SK-N-SH treated with all-trans-retinoic acid at 6 μM for 48 hours (cell line): ENCODE measurements around the gene ARAP1.

Source experiments
- ATAC-seq: fragments of 200-7000 bp; cut with Tn5 transposase; 3 replicates; pipeline ENCODE4 v1.9.1; 2020; ENCODE audit warnings: mild to moderate bottlenecking, moderate library complexity
- ARNTL ChIP-seq: fragments of 450-650 bp; formaldehyde crosslinking; IDR thresholded peaks from 2 replicates; pipeline ENCODE4 v1.5.0; 2020; ENCODE audit warnings: low read depth, mild to moderate bottlenecking, moderate library complexity, borderline replicate concordance
- BACH2 ChIP-seq: fragments of 250-450 bp; sonication (Bioruptor Pico); IDR thresholded peaks from 2 replicates; pipeline ENCODE4 v1.9.0; 2021; ENCODE audit warnings: mild to moderate bottlenecking, borderline replicate concordance
- GLIS3 ChIP-seq: fragments of 250-450 bp; sonication (Bioruptor Pico); IDR thresholded peaks from 2 replicates; pipeline ENCODE4 v1.5.0; 2020; ENCODE audit warnings: mild to moderate bottlenecking, moderate library complexity
- ISL1 ChIP-seq: fragments of 250-450 bp; sonication (Bioruptor Pico); IDR thresholded peaks from 2 replicates; pipeline ENCODE4 v2.1.2; 2022; ENCODE audit warnings: mild to moderate bottlenecking, moderate library complexity
- OSR1 ChIP-seq: fragments of 250-450 bp; sonication (Bioruptor Pico); IDR thresholded peaks from 2 replicates; pipeline ENCODE4 v1.8.0; 2022; ENCODE audit warnings: moderate library complexity, mild to moderate bottlenecking, inconsistent platforms
- PPARA ChIP-seq: fragments of 250-450 bp; sonication (Bioruptor Pico); IDR thresholded peaks from 2 replicates; pipeline ENCODE4 v1.5.0; 2020; ENCODE audit warnings: mild to moderate bottlenecking, borderline replicate concordance
- RARB ChIP-seq: fragments of 250-450 bp; sonication (Bioruptor Pico); IDR thresholded peaks from 2 replicates; pipeline ENCODE4 v1.8.0; 2021; ENCODE audit warnings: mild to moderate bottlenecking, moderate library complexity
- SNAI2 ChIP-seq: fragments of 250-450 bp; sonication (Bioruptor Pico); IDR thresholded peaks from 2 replicates; pipeline ENCODE4 v1.5.0; 2020; ENCODE audit warnings: mild to moderate bottlenecking, moderate library complexity
- TOX ChIP-seq: fragments of 250-450 bp; sonication (Bioruptor Pico); IDR thresholded peaks from 2 replicates; pipeline ENCODE4 v1.8.0; 2021; ENCODE audit warnings: mild to moderate bottlenecking, moderate library complexity, borderline replicate concordance
- ZC3H10 ChIP-seq: fragments of 250-450 bp; sonication (Bioruptor Pico); IDR thresholded peaks from 2 replicates; pipeline ENCODE4 v1.5.1; 2021; ENCODE audit warnings: mild to moderate bottlenecking, moderate library complexity
- ZNF565 ChIP-seq: fragments of 450-650 bp; formaldehyde crosslinking; conservative IDR thresholded peaks from 2 replicates; pipeline ENCODE4 v1.5.0; 2020; ENCODE audit warnings: low read depth, mild to moderate bottlenecking, moderate library complexity
- ZNF8 ChIP-seq: fragments of 450-650 bp; formaldehyde crosslinking; IDR thresholded peaks from 2 replicates; pipeline ENCODE4 v1.5.0; 2020; ENCODE audit warnings: mild to moderate bottlenecking, moderate library complexity
- TF ChIP-seq, protein P1 (sequence below): fragments of 250-450 bp; sonication (Bioruptor Pico); IDR thresholded peaks from 2 replicates; pipeline ENCODE4 v1.5.1; 2021; ENCODE audit warnings: mild to moderate bottlenecking, moderate library complexity
- TF ChIP-seq, protein P2 (sequence below): fragments of 250-450 bp; sonication (Bioruptor Pico); IDR thresholded peaks from 2 replicates; pipeline ENCODE4 v1.5.0; 2020; ENCODE audit warnings: mild to moderate bottlenecking, moderate library complexity
- TF ChIP-seq, protein P3 (sequence below): fragments of 250-450 bp; sonication (Bioruptor Pico); IDR thresholded peaks from 2 replicates; pipeline ENCODE4 v1.8.0; 2020; ENCODE audit warnings: mild to moderate bottlenecking, moderate library complexity, borderline replicate concordance

Gene ARAP1

DNA sequence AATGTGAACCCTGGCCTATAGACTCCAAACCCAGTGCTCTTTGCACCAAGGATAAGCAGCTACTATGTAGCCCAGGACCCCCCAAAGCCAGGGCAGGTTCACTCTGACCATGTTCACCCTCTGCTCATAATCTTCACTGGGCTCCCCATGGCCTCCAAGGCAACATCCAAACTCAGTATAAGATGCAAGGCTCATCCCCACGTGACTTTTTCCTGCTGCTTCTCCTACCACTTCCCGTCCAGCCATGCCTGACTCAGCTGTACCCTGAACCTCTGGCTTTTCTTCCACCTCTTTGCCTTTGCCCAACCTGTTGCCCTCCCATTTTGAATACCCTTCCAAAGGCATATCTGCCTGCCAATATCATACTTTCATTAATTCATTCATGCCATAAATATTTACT lies 105.7 kb downstream of the ARAP1 start:
- TF ChIP-seq ARNTL (CRISPR knock-in tag), result no peak
- no peak for TF ChIP-seq PPARA
- TF ChIP-seq, protein P1, sequence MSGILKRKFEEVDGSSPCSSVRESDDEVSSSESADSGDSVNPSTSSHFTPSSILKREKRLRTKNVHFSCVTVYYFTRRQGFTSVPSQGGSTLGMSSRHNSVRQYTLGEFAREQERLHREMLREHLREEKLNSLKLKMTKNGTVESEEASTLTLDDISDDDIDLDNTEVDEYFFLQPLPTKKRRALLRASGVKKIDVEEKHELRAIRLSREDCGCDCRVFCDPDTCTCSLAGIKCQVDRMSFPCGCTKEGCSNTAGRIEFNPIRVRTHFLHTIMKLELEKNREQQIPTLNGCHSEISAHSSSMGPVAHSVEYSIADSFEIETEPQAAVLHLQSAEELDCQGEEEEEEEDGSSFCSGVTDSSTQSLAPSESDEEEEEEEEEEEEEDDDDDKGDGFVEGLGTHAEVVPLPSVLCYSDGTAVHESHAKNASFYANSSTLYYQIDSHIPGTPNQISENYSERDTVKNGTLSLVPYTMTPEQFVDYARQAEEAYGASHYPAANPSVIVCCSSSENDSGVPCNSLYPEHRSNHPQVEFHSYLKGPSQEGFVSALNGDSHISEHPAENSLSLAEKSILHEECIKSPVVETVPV (CRISPR knock-in tag), result no peak
- TF ChIP-seq, protein P2, sequence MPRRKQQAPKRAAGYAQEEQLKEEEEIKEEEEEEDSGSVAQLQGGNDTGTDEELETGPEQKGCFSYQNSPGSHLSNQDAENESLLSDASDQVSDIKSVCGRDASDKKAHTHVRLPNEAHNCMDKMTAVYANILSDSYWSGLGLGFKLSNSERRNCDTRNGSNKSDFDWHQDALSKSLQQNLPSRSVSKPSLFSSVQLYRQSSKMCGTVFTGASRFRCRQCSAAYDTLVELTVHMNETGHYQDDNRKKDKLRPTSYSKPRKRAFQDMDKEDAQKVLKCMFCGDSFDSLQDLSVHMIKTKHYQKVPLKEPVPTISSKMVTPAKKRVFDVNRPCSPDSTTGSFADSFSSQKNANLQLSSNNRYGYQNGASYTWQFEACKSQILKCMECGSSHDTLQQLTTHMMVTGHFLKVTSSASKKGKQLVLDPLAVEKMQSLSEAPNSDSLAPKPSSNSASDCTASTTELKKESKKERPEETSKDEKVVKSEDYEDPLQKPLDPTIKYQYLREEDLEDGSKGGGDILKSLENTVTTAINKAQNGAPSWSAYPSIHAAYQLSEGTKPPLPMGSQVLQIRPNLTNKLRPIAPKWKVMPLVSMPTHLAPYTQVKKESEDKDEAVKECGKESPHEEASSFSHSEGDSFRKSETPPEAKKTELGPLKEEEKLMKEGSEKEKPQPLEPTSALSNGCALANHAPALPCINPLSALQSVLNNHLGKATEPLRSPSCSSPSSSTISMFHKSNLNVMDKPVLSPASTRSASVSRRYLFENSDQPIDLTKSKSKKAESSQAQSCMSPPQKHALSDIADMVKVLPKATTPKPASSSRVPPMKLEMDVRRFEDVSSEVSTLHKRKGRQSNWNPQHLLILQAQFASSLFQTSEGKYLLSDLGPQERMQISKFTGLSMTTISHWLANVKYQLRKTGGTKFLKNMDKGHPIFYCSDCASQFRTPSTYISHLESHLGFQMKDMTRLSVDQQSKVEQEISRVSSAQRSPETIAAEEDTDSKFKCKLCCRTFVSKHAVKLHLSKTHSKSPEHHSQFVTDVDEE (CRISPR knock-in tag), result no peak
- no peak for TF ChIP-seq GLIS3 (CRISPR knock-in tag)
- no peak for TF ChIP-seq ISL1 (CRISPR knock-in tag)
- TF ChIP-seq ZC3H10 (CRISPR knock-in tag), result no peak
- TF ChIP-seq TOX (CRISPR knock-in tag), result no peak
- ATAC-seq, result no peak

DNA sequence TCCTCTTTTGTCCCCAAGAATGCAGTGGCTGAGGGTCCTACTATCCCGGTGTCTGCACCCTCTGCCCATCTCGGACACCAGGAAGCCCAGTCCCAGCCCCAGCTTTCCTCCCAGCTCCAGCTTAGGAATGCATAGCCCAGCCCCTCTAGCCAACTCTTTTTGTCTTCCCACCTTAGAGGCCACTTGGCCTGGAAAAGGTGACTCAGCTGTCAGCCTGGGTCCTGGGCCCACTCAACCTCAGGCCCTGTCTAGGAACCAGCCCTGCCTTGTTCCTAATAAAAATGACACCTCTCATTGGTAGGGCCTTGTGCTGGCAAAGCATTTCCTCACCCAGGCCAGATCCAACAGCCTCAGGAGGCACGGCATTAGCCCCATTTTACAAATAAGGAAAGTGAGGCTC lies 106.2 kb downstream of the ARAP1 start:
- TF ChIP-seq RARB (CRISPR knock-in tag) (no peak), PPARA (no peak), ZNF565 (no peak), OSR1 (CRISPR knock-in tag) (no peak)
- TF ChIP-seq, protein P2 (CRISPR knock-in tag), result no peak
- TF ChIP-seq, protein P1 (CRISPR knock-in tag), result no peak
- TF ChIP-seq, all 23 proteins: peak for 0
- ATAC-seq, result no peak

DNA sequence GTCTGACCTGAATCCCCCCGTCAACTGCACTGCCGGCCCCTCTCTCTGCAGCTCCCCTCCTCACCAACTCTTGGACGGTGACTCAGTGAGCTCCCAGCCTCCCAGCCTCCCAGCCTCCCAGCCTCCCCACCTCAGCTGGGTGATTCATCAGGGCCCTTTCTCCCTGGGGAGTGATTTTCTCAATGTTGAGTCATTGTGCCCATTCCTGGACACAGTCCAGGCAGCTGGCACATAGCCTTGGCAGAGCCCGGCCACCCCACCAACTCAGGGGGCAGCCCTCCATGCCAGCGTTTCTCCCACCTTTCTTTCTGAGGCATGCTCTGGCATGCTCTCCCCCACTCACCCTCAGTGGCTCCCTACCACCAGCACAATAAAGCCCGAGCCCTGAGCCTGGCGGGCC lies 108.7 kb downstream of the ARAP1 start:
- peak; percentile 6; the same call in 2 of the 3 replicates for ATAC-seq
- TF ChIP-seq PPARA (no peak), ISL1 (CRISPR knock-in tag) (no peak), BACH2 (CRISPR knock-in tag) (no peak), ZNF565 (no peak), ZNF8 (CRISPR knock-in tag) (no peak), RARB (CRISPR knock-in tag) (no peak), OSR1 (CRISPR knock-in tag) (no peak), TOX (CRISPR knock-in tag) (no peak), SNAI2 (CRISPR knock-in tag) (no peak), ARNTL (CRISPR knock-in tag) (no peak)
- TF ChIP-seq, protein P1 (CRISPR knock-in tag), result no peak
- TF ChIP-seq, protein P3, sequence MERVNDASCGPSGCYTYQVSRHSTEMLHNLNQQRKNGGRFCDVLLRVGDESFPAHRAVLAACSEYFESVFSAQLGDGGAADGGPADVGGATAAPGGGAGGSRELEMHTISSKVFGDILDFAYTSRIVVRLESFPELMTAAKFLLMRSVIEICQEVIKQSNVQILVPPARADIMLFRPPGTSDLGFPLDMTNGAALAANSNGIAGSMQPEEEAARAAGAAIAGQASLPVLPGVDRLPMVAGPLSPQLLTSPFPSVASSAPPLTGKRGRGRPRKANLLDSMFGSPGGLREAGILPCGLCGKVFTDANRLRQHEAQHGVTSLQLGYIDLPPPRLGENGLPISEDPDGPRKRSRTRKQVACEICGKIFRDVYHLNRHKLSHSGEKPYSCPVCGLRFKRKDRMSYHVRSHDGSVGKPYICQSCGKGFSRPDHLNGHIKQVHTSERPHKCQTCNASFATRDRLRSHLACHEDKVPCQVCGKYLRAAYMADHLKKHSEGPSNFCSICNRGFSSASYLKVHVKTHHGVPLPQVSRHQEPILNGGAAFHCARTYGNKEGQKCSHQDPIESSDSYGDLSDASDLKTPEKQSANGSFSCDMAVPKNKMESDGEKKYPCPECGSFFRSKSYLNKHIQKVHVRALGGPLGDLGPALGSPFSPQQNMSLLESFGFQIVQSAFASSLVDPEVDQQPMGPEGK (CRISPR knock-in tag), result no peak
- TF ChIP-seq, all 23 proteins: peak for 0
